Measurements from ENCODE around the gene MTCL1.

DNA sequence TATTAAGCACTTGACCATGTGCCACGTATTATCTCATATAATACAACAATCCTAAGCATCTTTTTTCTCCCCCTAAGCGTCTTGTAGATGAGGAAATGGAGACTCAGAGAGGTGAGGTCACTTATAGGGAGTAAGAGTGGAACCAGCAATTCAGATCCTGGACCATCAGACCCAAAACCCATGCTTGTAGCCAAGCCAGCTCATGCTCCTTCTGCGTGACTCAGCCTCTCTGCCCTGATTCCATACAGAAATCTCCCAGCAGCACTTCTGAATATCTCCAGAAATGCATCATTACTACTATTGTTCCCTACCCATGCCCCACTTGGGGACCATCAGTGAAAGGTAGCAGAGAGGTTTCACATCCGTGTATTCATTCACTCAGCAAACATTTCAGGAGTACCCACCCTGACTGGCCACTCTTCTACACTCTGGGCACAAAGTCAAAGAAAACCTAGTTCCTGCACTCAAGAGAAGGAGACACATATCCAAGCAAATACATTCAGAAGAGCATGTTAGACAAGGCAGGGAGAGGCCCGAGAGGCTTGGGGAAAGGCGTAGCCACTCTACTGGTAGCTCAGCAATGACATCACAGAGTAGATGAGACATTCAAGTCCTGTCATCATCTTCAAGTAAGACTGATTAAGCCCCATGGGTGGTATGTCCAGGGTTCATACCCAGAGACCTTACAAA, 141.9 kb downstream of the MTCL1 start:
- TF ChIP-seq YY1 (IDR thresholded peaks at IDR 0.05; ENCODE audit: insufficient read depth, insufficient read length) (no peak), SUZ12 (IDR thresholded peaks at IDR 0.05; ENCODE audit: extremely low read depth, insufficient read depth, insufficient read length) (no peak)

Data from NT2/D1 (cell line).